NOMO-1 (cell line): ENCODE results near the gene PLBD2.

Source experiments
- DNase-seq, 2 experiments: peaks; one replicate each; lab custom pipeline; 2025; ENCODE audit not compliant: unreplicated experiment in 2 of 2; lab: John Stamatoyannopoulos, UW

Gene PLBD2

GRCh38 chr12:113392988-113393579 is 34.7 kb downstream of the PLBD2 start:
- no peak for DNase-seq

GRCh38 chr12:113393749-113394148 is 35.4 kb downstream of the PLBD2 start:
- no peak for DNase-seq

- DNase-seq = no peak
Measured at GRCh38 chr12:113395119-113395518, 36.7 kb downstream of the PLBD2 start.

GRCh38 chr12:113396200-113396599 is 37.8 kb downstream of the PLBD2 start:
- DNase-seq = no peak

- no peak for DNase-seq
Measured at GRCh38 chr12:113396828-113397496, 38.6 kb downstream of the PLBD2 start.

- no peak for DNase-seq
Measured at GRCh38 chr12:113397497-113398197, 39.3 kb downstream of the PLBD2 start.

- no peak for DNase-seq
Measured at GRCh38 chr12:113398346-113399290, 40.2 kb downstream of the PLBD2 start.

- DNase-seq = no peak
Measured at GRCh38 chr12:113399490-113399889, 41.1 kb downstream of the PLBD2 start.

- no peak for DNase-seq
Measured at GRCh38 chr12:113400362-113400761, 42.0 kb downstream of the PLBD2 start.

GRCh38 chr12:113401066-113402000 is 42.9 kb downstream of the PLBD2 start:
- DNase-seq = no peak

GRCh38 chr12:113402586-113403260 is 44.3 kb downstream of the PLBD2 start:
- no peak for DNase-seq

- DNase-seq = peak; percentile 13 to 21
Measured at GRCh38 chr12:113403435-113404415, 45.3 kb downstream of the PLBD2 start, which contains the start of gene SDS. TSS of gene SDS (minus strand) at chr12:113403887. CDS start at chr12:113399708, 4,179 bp downstream.

- peak; percentile 34 to 56 for DNase-seq
Measured at GRCh38 chr12:113405694-113406093, 47.3 kb downstream of the PLBD2 start.

GRCh38 chr12:113407931-113408600 is 49.7 kb downstream of the PLBD2 start:
- peak; percentile 48 to 64 for DNase-seq

GRCh38 chr12:113408756-113409298 is 50.4 kb downstream of the PLBD2 start:
- no peak for DNase-seq

- no peak for DNase-seq
Measured at GRCh38 chr12:113409462-113410124, 51.2 kb downstream of the PLBD2 start.
